ENCODE measurements around the gene CCDC157. TPM values are rescaled to one million over a fixed set of nuclear protein-coding genes. Genes with fewer than 3 reads are reported as not detected.
"Not testable (repeated sequence)": the region's sequence is repeated elsewhere in the genome, so short reads cannot be mapped to it uniquely, and the experiment has no call there.

The CCDC157 gene
- total RNA-seq, 1 experiment from 2014 or later: 1.2 TPM

GRCh38 chr22:30400159-30400558 is 43.4 kb downstream of the CCDC157 start:
- no peaks in the 10 kb centered on the region for H3K9me3 ChIP-seq (replicated peaks)
- H3K27me3 ChIP-seq: no peaks in the 10 kb centered on the region
- H3K4me1 ChIP-seq: no peaks in the 10 kb centered on the region; the same call in 1 of the 2 replicates
- no peaks in the 10 kb centered on the region for H3K36me3 ChIP-seq
- H3K27ac ChIP-seq: no peak overlapping the region
- no peak for DNase-seq
- no peak overlapping the region for H3K4me3 ChIP-seq

GRCh38 chr22:30401024-30401423 is 44.2 kb downstream of the CCDC157 start:
- H3K4me3 ChIP-seq; H3K27ac ChIP-seq; H3K9me3 ChIP-seq (replicated peaks); H3K27me3 ChIP-seq; DNase-seq; H3K36me3 ChIP-seq; H3K4me1 ChIP-seq: not testable (repeated sequence)

GRCh38 chr22:30402028-30402765 is 45.4 kb downstream of the CCDC157 start:
- H3K4me1 ChIP-seq: no peaks in the 10 kb centered on the region; the same call in 1 of the 2 replicates
- no peak overlapping the region for H3K27ac ChIP-seq
- H3K36me3 ChIP-seq: no peaks in the 10 kb centered on the region
- no peaks in the 10 kb centered on the region for H3K27me3 ChIP-seq
- no peak overlapping the region for H3K4me3 ChIP-seq
- no peak for DNase-seq
- H3K9me3 ChIP-seq (replicated peaks): no peaks in the 10 kb centered on the region

GRCh38 chr22:30402766-30403104 is 45.9 kb downstream of the CCDC157 start:
- DNase-seq, H3K36me3 ChIP-seq: not testable (repeated sequence)

GRCh38 chr22:30404307-30404706 is 47.5 kb downstream of the CCDC157 start:
- Histone ChIP-seq H3K36me3 (no peaks in the 10 kb centered on the region), H3K27me3 (no peaks in the 10 kb centered on the region), H3K9me3 (replicated peaks) (no peaks in the 10 kb centered on the region), H3K4me3 (no peak overlapping the region), H3K4me1 (no peaks in the 10 kb centered on the region), H3K27ac (no peak overlapping the region)
- no peak for DNase-seq

More at GRCh38 chr22:30402766-30403104, 45.9 kb downstream of the CCDC157 start:
- H3K9me3 ChIP-seq (replicated peaks); H3K27ac ChIP-seq; H3K4me3 ChIP-seq; H3K4me1 ChIP-seq; H3K27me3 ChIP-seq: not testable (repeated sequence)

- Histone ChIP-seq H3K4me3 (no peak overlapping the region), H3K27ac (no peak overlapping the region), H3K36me3 (no peaks in the 10 kb centered on the region; the same call in 1 of the 2 replicates), H3K9me3 (replicated peaks) (no peaks in the 10 kb centered on the region), H3K4me1 (no peaks in the 10 kb centered on the region), H3K27me3 (no peaks in the 10 kb centered on the region)
- no peak for DNase-seq
Measured at GRCh38 chr22:30405731-30406130, 48.9 kb downstream of the CCDC157 start.

GRCh38 chr22:30406400-30406799 is 49.6 kb downstream of the CCDC157 start:
- no peaks in the 10 kb centered on the region; the same call in 1 of the 2 replicates for H3K36me3 ChIP-seq
- H3K27me3 ChIP-seq: no peaks in the 10 kb centered on the region
- no peak overlapping the region for H3K4me3 ChIP-seq
- H3K27ac ChIP-seq: no peak overlapping the region
- DNase-seq: no peak
- H3K9me3 ChIP-seq (replicated peaks): no peaks in the 10 kb centered on the region
- H3K4me1 ChIP-seq: no peaks in the 10 kb centered on the region

- Histone ChIP-seq H3K4me1 (no peaks in the 10 kb centered on the region), H3K27me3 (no peaks in the 10 kb centered on the region), H3K27ac (no peak overlapping the region), H3K9me3 (replicated peaks) (no peaks in the 10 kb centered on the region), H3K4me3 (no peak overlapping the region), H3K36me3 (no peaks in the 10 kb centered on the region; the same call in 1 of the 2 replicates)
- peak; percentile 32 to 46 for DNase-seq
Measured at GRCh38 chr22:30408388-30409102, 51.7 kb downstream of the CCDC157 start.

- no peaks in the 10 kb centered on the region for H3K4me1 ChIP-seq
- H3K36me3 ChIP-seq: peaks cover 1% of the 10 kb centered on the region; the same call in 1 of the 2 replicates
- H3K27me3 ChIP-seq: no peaks in the 10 kb centered on the region
- H3K27ac ChIP-seq: no peak overlapping the region
- DNase-seq: no peak
- H3K9me3 ChIP-seq (replicated peaks): no peaks in the 10 kb centered on the region
- H3K4me3 ChIP-seq: no peak overlapping the region
Measured at GRCh38 chr22:30411780-30412179, 55.0 kb downstream of the CCDC157 start.

- no peak for DNase-seq
- Histone ChIP-seq H3K4me3 (no peak overlapping the region), H3K9me3 (replicated peaks) (no peaks in the 10 kb centered on the region), H3K27me3 (no peaks in the 10 kb centered on the region), H3K27ac (no peak overlapping the region), H3K36me3 (peaks cover 7% of the 10 kb centered on the region; the same call in 1 of the 2 replicates), H3K4me1 (no peaks in the 10 kb centered on the region)
Measured at GRCh38 chr22:30413001-30413400, 56.2 kb downstream of the CCDC157 start.

GRCh38 chr22:30413745-30414524 is 57.1 kb downstream of the CCDC157 start:
- Histone ChIP-seq H3K36me3 (peaks cover 12% of the 10 kb centered on the region; the same call in 1 of the 2 replicates), H3K27me3 (no peaks in the 10 kb centered on the region), H3K27ac (no peak overlapping the region), H3K9me3 (replicated peaks) (no peaks in the 10 kb centered on the region), H3K4me3 (no peak overlapping the region), H3K4me1 (no peaks in the 10 kb centered on the region)
- DNase-seq: no peak

GRCh38 chr22:30414525-30415047 is 57.8 kb downstream of the CCDC157 start:
- Histone ChIP-seq H3K4me1 (no peaks in the 10 kb centered on the region), H3K27ac (no peak overlapping the region), H3K4me3 (no peak overlapping the region), H3K27me3 (no peaks in the 10 kb centered on the region), H3K9me3 (replicated peaks) (no peaks in the 10 kb centered on the region), H3K36me3 (peaks cover 14% of the 10 kb centered on the region; the same call in 1 of the 2 replicates)
- no peak for DNase-seq

GRCh38 chr22:30416403-30416802 is 59.6 kb downstream of the CCDC157 start:
- H3K4me1 ChIP-seq: peaks cover 10% of the 10 kb centered on the region; the same call in 1 of the 2 replicates
- no peak for DNase-seq
- H3K9me3 ChIP-seq (replicated peaks): no peaks in the 10 kb centered on the region
- H3K4me3 ChIP-seq: no peak overlapping the region
- H3K36me3 ChIP-seq: peaks cover 14% of the 10 kb centered on the region; the same call in 1 of the 2 replicates
- H3K27me3 ChIP-seq: no peaks in the 10 kb centered on the region
- H3K27ac ChIP-seq: no peak overlapping the region

GRCh38 chr22:30416837-30417236 is 60.0 kb downstream of the CCDC157 start:
- H3K36me3 ChIP-seq: peaks cover 14% of the 10 kb centered on the region; the same call in 1 of the 2 replicates
- no peak overlapping the region for H3K4me3 ChIP-seq
- no peaks in the 10 kb centered on the region for H3K9me3 ChIP-seq (replicated peaks)
- no peak overlapping the region for H3K27ac ChIP-seq
- no peaks in the 10 kb centered on the region for H3K27me3 ChIP-seq
- no peak for DNase-seq
- H3K4me1 ChIP-seq: peaks cover 10% of the 10 kb centered on the region; the same call in 1 of the 2 replicates
